HS-27A (cell line): Measurements from ENCODE around the gene FRMD4A.
"Not testable (repeated sequence)": the region's sequence is repeated elsewhere in the genome, so short reads cannot be mapped to it uniquely, and the experiment has no call there.

Source experiments
- DNase-seq: peaks from one replicate; pipeline ENCODE4 v3.0.0-alpha.2; 2012; ENCODE audit warnings: low read depth, missing footprints

Gene FRMD4A

GRCh38 chr10:14099885-14100284, 230.8 kb downstream of the FRMD4A start:
- DNase-seq = no peak

- no peak for DNase-seq
These were observed 236.8 kb downstream of the FRMD4A start for GRCh38 chr10:14093730-14094484.

GRCh38 chr10:14092799-14093198, 237.9 kb downstream of the FRMD4A start:
- no peak for DNase-seq

- no peak for DNase-seq
These were observed 241.0 kb downstream of the FRMD4A start for GRCh38 chr10:14089556-14090292.

- no peak for DNase-seq
These were observed 243.2 kb downstream of the FRMD4A start for GRCh38 chr10:14087566-14087965.

- DNase-seq = no peak
These were observed 244.1 kb downstream of the FRMD4A start for GRCh38 chr10:14086596-14086995.

GRCh38 chr10:14084875-14085274, 245.8 kb downstream of the FRMD4A start:
- no peak for DNase-seq

- no peak for DNase-seq
These were observed 249.9 kb downstream of the FRMD4A start for GRCh38 chr10:14080795-14081194.

- DNase-seq = no peak
These were observed 253.3 kb downstream of the FRMD4A start for GRCh38 chr10:14077430-14077829.

- DNase-seq = peak; percentile 96
These were observed 256.5 kb downstream of the FRMD4A start for GRCh38 chr10:14074062-14074884.

GRCh38 chr10:14072541-14072940, 258.2 kb downstream of the FRMD4A start:
- DNase-seq = no peak

- no peak for DNase-seq
These were observed 258.8 kb downstream of the FRMD4A start for GRCh38 chr10:14071956-14072355.

GRCh38 chr10:14068601-14069250, 262.0 kb downstream of the FRMD4A start:
- DNase-seq = no peak

- not testable (repeated sequence) for DNase-seq
These were observed 263.1 kb downstream of the FRMD4A start for GRCh38 chr10:14067638-14068037.

GRCh38 chr10:14066106-14066505, 264.6 kb downstream of the FRMD4A start:
- DNase-seq = no peak

GRCh38 chr10:14063531-14064285, 267.0 kb downstream of the FRMD4A start:
- DNase-seq = peak; percentile 23

GRCh38 chr10:14062528-14063260, 268.0 kb downstream of the FRMD4A start:
- no peak for DNase-seq

- no peak for DNase-seq
These were observed 270.2 kb downstream of the FRMD4A start for GRCh38 chr10:14060320-14061070.

- no peak for DNase-seq
These were observed 274.0 kb downstream of the FRMD4A start for GRCh38 chr10:14056610-14057332.
